ENCODE data around the gene BTBD1.
"Not testable (repeated sequence)": the region's sequence is repeated elsewhere in the genome, so short reads cannot be mapped to it uniquely, and the experiment has no call there.

BTBD1 gene

DNA sequence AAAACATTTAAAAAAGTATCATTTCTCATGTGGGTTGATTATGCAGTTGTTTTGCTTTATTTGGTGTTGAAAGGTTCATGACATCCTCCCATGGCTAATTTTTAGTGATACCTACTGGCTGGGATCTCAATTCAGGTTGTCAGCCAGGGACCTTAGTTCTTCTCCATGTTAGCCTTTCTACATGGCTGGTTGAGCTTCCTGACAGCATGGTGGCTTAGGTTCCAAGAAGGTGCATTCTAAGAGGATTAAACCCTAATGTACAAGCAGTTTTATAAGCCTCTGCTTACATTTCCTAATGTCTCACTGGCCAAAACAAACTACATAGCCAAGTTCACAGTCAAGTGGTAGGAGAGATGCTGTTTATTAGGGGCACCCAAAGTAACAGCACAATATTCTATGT is 31.0 kb upstream of the BTBD1 start:
- in situ Hi-C loops (cut with MboI; ENCODE audit: low sequenced_read_pairs, unreplicated experiment): no loop called here
- DNase-seq (ENCODE audit: low spot score): no peak
- TF ChIP-seq, protein P1, sequence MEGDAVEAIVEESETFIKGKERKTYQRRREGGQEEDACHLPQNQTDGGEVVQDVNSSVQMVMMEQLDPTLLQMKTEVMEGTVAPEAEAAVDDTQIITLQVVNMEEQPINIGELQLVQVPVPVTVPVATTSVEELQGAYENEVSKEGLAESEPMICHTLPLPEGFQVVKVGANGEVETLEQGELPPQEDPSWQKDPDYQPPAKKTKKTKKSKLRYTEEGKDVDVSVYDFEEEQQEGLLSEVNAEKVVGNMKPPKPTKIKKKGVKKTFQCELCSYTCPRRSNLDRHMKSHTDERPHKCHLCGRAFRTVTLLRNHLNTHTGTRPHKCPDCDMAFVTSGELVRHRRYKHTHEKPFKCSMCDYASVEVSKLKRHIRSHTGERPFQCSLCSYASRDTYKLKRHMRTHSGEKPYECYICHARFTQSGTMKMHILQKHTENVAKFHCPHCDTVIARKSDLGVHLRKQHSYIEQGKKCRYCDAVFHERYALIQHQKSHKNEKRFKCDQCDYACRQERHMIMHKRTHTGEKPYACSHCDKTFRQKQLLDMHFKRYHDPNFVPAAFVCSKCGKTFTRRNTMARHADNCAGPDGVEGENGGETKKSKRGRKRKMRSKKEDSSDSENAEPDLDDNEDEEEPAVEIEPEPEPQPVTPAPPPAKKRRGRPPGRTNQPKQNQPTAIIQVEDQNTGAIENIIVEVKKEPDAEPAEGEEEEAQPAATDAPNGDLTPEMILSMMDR (IDR thresholded peaks at IDR 0.05; ENCODE audit: borderline replicate concordance, control extremely low read depth, extremely low read depth, insufficient read depth, missing control alignments): no peak

DNA sequence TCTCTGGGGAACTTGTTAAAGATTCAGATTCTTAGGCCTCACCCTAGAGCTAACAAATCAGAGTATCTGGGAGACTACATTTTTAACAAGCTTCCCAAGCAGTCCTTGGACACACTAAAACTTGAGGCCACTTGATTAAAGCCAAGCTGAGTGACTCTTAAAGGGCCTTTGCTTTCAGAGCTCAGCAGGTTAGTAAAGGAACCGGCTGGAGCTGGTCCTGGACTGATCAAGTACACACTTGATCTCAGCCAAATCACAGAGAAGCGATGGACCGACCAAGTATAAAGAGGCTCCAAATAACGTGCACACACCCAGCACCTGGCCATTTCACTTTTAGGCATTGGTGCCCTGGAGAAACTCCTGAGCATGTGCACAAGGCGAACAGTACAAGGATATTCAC is 27.5 kb upstream of the BTBD1 start:
- TF ChIP-seq, protein P1 (IDR thresholded peaks at IDR 0.05; ENCODE audit: borderline replicate concordance, control extremely low read depth, extremely low read depth, insufficient read depth, missing control alignments): no peak
- in situ Hi-C loops (cut with MboI; ENCODE audit: low sequenced_read_pairs, unreplicated experiment): no loop called here
- no peak for DNase-seq (ENCODE audit: low spot score)

DNA sequence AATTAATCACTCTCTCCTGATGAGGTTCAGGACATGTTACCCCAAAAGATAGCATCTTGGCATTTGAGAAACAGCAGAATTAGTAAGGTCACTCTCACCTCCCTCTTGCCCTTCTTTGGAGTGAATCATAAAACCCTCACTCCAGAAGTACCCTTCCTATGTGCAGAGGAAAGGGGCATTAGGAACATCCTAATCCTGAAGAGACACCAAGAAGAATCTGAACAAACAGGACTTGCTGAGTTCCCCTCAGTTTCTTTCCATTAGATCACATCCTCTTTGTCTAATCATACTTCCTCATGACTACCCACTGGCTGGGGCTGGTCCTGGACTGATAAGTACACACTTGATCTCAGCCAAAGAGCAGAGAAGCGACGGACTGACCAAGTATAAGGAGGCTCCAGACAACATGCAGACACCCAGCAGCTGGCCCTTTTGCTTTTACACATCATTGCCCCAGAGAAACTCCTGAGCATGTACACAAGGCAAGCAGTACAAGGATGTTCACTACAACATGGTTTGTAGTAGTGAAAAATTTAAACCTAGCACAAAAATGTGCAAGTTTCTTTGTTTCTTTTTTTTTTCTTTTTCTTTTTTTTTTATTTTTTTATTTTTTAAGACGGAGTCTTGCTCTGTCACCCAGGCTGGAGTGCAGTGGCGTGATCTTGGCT is 25.4 kb upstream of the BTBD1 start:
- TF ChIP-seq, protein P1 (IDR thresholded peaks at IDR 0.05; ENCODE audit: borderline replicate concordance, control extremely low read depth, extremely low read depth, insufficient read depth, missing control alignments): no peak
- in situ Hi-C loops (cut with MboI; ENCODE audit: low sequenced_read_pairs, unreplicated experiment): no loop called here
- peak; percentile 62 for DNase-seq (ENCODE audit: low spot score)

DNA sequence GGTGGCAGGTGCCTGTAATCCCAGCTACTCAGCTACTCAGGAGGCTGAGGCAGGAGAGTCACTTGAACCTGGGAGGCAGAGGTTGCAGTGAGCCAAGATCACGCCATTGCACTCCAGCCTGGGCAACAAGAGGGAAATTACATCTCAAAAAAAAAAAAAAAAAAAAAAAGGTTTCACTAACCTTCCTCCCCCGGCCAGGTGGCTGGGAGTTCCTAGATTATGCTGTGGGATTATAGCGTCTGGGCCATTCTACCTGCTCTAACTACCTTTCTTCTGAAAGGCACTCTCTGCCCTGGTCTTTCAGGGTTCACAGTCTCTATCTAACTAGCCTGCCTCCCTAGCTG is 24.9 kb upstream of the BTBD1 start:
- DNase-seq (ENCODE audit: low spot score); in situ Hi-C loops (cut with MboI; ENCODE audit: low sequenced_read_pairs, unreplicated experiment): not testable (repeated sequence)

DNA sequence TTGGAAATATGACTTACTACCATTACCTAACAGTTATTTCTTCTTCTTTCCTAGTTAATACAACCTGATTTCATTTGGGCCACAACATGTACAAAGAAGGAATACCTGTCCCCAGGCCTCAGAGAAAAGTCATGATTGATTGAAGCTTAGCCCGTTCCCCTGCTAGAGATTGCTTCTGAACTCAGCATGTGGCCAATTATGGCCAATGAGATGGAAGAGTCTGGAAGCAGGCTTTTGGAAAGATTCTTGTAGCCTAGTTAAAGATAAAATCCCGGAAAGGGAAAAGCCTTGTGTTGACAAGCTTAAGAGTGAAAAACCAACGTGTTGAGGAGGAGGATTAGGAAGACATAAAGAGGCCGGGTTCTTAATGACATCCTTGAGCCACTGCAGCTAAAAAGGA is 23.4 kb upstream of the BTBD1 start:
- no peak for DNase-seq (ENCODE audit: low spot score)
- in situ Hi-C loops (cut with MboI; ENCODE audit: low sequenced_read_pairs, unreplicated experiment): no loop called here
- TF ChIP-seq, protein P1 (IDR thresholded peaks at IDR 0.05; ENCODE audit: borderline replicate concordance, control extremely low read depth, extremely low read depth, insufficient read depth, missing control alignments): no peak

DNA sequence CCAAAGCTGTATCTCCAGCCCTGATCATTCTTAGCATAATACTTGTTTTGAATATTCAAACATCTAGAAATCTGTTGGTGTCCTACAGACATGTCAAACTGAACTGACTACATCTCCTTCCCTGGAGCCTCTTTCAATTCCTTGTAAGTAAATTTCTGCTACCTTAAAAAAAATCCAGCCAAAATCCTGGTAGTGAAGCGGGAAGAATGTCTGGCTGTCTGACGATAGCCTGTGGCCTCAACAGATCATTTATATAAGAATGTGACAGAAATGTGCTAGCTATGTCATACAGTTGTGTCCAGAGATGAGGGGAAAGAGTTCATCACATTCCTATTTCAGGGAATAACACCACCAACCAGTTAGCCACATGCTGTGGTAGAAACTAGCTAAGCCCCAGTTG is 21.8 kb upstream of the BTBD1 start:
- TF ChIP-seq, protein P1 (IDR thresholded peaks at IDR 0.05; ENCODE audit: borderline replicate concordance, control extremely low read depth, extremely low read depth, insufficient read depth, missing control alignments): no peak
- no peak for DNase-seq (ENCODE audit: low spot score)
- in situ Hi-C loops (cut with MboI; ENCODE audit: low sequenced_read_pairs, unreplicated experiment): no loop called here

DNA sequence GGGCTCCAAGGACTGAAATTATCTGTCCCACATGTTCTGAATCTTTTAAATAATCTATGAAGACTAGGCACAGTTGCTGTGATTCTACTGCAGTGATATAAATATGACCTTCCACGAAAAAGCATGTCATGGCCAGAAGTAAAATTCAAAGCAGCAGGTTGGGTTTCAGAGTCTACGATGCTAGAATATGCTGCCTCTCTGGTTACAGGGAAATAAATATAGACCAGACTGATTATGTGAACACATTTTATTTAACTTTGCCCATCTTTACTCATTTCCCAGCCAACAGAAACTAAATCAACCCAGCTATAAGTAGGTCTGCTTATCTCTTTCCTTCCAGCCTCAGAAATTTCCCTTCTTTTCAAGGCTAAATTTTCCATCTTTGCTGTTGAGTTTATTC is 20.5 kb upstream of the BTBD1 start:
- TF ChIP-seq, protein P1 (IDR thresholded peaks at IDR 0.05; ENCODE audit: borderline replicate concordance, control extremely low read depth, extremely low read depth, insufficient read depth, missing control alignments): no peak
- DNase-seq (ENCODE audit: low spot score): no peak
- in situ Hi-C loops (cut with MboI; ENCODE audit: low sequenced_read_pairs, unreplicated experiment): no loop called here

DNA sequence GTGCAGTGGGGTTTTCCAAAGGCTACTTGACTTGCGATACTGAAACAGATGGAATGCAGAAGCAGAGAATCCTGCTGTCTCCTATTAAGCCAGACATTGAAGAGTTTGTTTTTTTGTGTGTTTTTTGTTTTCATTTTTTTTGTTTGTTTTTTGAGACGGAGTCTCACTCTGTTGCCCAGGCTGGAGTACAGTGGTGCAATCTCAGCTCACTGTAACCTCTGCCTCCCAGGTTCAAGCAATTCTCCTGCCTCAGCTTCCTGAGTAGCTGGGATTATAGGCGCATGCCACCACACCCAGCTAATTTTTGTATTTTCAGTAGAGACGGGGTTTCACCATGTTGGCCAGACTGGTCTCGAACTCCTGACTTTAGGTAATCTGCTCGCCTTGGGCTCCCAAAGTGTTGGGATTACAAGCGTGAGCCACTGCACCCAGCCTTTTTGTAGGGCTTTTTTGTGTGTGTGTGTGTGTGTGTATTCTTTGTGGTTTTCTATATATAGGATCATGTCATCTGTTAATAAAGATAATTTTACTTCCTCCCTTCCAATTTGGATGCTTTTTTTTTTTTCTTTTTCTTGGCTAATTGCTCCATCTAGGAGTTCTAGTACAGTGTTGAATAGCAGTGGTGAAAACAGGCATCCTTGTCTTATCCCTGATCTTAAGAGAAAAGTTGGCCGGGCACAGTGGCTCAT is 19.0 kb upstream of the BTBD1 start:
- in situ Hi-C loops (cut with MboI; ENCODE audit: low sequenced_read_pairs, unreplicated experiment); DNase-seq (ENCODE audit: low spot score): not testable (repeated sequence)

DNA sequence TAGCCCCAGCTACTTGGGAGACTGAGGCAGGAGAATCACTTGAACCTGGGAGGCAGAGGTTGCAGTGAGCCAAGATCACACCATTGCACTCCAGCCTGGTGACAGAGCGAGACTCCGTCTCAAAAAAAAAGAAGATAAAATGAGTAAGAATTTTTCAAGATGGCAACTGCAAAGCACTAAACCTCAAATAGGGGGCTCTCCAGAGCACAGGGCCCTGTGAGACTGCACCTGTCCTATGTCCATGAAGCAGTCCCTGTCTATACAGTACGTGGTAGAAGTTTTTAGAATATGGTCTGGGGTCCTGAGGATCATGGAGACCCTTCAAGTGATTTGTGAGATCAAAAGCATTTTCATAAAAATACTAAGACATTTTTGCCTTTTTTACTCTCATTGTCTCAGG is 18.4 kb upstream of the BTBD1 start:
- DNase-seq (ENCODE audit: low spot score); in situ Hi-C loops (cut with MboI; ENCODE audit: low sequenced_read_pairs, unreplicated experiment): not testable (repeated sequence)

All from GM13976 (cell line).